ENCODE data around the gene PRKCA.

DNA sequence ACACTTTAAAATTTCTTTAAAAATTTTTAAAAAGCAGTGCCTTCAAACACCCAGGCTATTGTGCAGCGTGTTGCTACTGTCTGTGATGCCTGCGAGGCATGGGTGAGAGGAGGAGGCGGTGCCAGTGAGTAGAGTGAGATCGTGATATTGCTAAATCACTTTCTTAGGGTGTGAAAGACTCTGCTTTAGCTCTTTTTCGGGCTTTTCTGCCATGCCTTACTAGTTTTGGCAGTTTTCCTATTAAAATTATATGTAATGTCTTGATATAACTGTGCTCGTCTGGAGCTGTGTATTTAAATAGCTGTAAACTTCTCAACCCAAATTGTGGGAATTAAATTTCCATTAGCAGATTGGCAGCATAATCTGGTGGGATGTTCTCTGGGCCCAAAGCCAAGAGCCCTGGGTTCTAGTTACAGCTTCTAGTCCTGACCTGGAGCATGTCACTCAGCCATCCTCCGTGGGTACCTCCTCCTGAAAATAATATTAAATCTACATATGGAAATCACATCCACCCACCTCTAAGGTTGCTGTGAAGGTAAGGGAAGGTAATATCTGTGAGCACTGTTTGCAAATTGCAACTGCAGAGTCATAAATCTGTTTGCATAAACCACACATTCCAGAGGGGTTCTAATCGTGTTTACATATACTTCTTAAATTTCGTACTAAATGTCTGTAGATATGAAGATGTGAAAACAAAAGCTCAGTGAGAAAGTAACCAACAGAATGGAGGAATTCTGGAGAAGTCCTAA, 268.2 kb downstream of the PRKCA start:
- TF ChIP-seq, protein P1, sequence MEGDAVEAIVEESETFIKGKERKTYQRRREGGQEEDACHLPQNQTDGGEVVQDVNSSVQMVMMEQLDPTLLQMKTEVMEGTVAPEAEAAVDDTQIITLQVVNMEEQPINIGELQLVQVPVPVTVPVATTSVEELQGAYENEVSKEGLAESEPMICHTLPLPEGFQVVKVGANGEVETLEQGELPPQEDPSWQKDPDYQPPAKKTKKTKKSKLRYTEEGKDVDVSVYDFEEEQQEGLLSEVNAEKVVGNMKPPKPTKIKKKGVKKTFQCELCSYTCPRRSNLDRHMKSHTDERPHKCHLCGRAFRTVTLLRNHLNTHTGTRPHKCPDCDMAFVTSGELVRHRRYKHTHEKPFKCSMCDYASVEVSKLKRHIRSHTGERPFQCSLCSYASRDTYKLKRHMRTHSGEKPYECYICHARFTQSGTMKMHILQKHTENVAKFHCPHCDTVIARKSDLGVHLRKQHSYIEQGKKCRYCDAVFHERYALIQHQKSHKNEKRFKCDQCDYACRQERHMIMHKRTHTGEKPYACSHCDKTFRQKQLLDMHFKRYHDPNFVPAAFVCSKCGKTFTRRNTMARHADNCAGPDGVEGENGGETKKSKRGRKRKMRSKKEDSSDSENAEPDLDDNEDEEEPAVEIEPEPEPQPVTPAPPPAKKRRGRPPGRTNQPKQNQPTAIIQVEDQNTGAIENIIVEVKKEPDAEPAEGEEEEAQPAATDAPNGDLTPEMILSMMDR (conservative IDR thresholded peaks at IDR 0.05; ENCODE audit: low read depth in 2 of 2): no peak
- no peak for TF ChIP-seq EZH2 (IDR thresholded peaks at IDR 0.05; ENCODE audit: low read depth, unreplicated experiment)
